T1000 (cell line): ENCODE measurements around the gene GMDS.

ENCODE experiments used
- DNase-seq: peaks from one replicate; lab custom pipeline; 2025; ENCODE audit warnings: mixed read lengths; lab: John Stamatoyannopoulos, UW

Gene GMDS

DNA sequence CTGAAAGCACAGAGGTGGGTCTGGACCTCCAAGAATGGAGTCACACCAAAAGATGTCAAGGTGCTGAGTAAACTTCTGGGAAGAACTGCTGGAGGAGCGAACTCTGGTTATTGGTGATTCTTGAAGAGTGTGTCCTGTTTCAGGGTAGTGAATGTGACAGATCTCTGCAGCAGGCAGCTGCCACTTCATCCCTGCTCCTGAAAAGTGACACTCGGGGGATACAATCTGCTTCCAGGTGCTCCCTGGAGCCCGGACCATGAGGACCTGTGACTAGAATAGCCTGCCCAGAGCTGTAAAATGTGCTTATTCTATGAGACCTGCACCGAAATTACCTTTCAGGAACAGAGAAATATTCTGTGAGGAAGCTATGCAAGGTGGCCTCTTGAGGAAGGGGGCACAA is 444.6 kb downstream of the GMDS start:
- no peak for DNase-seq

- DNase-seq: no peak
These were observed 446.5 kb downstream of the GMDS start for GRCh38 chr6:1798965-1799325.

DNA sequence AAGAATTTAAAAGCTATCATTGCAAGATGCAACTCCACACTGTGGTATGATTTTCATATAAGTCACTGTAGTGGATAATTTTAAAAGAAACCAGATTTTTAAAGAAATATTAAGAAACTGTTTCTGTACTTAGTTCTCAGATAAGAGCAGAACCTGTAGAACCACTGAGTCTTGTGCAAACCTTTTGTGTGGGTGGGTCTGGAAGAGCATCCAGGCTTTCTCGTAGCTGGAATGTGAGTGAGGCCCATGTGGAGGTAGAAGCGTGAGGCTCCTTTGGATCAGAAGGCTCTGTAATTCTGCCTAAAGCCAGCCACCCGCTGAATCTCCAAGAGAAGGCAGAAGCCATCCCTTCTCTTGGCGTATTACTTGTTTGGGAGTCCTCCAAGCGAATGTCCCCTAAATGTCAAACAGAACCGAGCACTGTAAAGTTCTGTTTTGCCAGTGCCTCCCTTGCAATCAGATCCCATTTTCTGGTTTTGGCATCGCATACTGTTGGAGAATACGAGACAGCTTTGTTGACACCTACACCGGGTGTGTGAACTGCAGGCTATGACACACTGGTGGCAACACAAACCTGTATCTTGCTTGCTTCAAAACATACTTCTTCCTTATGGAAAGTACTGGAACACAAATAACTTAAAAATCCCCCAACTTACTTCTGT is 447.0 kb downstream of the GMDS start:
- no peak for DNase-seq

GRCh38 chr6:1797801-1798200 is 447.6 kb downstream of the GMDS start:
- DNase-seq: no peak

- DNase-seq: no peak
These were observed 448.5 kb downstream of the GMDS start for GRCh38 chr6:1796706-1797529.

DNA sequence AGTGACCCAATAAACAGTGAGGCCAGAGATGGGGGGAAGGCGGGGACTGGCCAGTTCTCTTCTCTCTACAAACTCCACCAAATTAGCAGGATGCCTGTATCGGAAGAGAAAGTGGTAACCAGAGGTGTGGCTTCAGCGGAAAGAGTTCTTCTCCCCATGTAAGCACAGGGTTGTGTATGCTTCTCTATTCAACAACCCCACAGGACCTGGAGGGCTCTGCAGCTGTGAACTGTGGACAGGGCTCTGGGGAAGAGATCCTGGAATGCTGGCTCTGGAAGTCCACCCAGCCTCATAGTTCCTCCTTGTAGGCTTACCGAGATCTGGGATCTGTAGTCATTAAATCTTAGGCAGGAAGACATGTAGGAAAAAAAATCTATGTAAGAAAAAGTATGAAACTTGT is 449.5 kb downstream of the GMDS start:
- no peak for DNase-seq

DNA sequence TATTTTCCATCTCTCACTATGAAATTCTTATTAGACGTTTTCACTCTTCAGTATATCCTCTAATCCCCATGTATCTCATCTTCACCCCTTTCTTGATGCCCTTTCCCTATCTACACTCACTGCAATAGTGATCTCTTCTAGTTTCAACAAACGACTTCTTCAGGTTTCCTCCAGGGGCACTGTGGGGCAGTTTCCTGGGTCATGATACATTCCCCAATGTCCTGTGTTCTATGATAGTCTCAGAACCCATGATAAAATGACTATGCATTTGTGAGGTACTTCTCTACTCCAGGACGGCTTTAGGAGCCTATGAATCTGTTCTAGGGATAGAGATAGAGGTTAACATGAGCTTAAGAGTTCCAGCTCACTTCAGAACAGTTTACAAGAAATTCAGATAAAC is 452.4 kb downstream of the GMDS start:
- DNase-seq: no peak

- DNase-seq: no peak
These were observed 454.7 kb downstream of the GMDS start for GRCh38 chr6:1790684-1791083.

- no peak for DNase-seq
These were observed 456.3 kb downstream of the GMDS start for GRCh38 chr6:1789092-1789491.

DNA sequence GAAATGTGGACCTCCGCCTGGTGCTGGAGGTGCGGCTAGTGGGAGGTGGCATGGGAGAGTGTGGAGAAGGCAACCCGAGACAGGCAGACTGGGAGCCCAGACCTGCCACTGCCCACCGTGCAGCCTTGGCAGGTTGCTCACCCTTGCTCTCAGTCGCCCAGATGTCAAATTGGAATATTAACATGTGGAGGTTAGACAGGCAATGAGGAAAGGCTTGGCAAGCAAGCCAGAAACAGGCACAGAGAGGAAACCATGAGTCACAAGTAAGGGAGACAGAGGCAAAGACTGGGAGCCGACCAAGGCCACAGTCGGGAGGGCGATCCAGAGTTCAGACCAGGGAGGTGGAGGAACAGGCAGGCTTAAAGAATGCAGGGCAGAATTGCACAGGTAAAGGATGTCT is 457.5 kb downstream of the GMDS start:
- no peak for DNase-seq

- DNase-seq: no peak
These were observed 458.7 kb downstream of the GMDS start for GRCh38 chr6:1786455-1787453.

DNA sequence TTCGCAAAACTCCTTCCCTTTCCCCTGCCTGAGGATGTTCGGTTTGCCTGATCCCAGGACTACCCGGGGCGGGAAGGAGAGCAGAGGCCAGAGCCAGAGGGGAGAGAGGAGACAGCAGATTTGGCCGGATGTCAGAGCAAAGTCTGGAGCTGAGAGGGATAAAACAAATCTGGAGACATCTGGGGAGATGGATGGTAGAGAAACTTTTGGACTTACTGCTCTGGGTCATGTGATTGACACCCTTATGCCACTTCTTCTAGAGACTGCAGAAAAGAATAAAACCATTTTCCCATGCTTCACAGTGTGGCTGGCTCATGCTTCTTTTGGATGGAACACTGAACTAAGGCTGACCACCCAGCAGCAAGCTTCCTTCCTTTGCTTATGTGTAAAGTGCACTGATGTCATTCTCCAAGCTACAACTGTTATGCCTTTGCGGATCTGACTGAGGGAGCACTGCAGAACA is 461.0 kb downstream of the GMDS start:
- DNase-seq: no peak

DNA sequence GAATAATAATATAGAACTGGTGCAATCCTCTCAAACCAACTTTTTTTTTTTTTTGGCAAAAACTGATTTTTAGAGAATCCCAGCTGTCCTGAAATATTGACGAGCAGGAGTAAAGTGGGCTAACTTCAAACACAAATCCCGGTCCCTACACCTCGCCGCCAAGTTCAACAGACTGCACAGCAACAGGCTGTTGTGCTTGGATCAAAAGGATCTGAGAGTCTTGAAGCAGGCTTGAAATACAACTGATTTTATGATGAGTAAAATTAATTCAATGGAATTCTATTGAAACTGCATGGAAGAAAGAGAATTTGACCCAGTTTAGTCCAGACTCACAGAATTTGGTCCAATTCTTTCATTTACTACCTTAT is 463.6 kb downstream of the GMDS start:
- no peak for DNase-seq

DNA sequence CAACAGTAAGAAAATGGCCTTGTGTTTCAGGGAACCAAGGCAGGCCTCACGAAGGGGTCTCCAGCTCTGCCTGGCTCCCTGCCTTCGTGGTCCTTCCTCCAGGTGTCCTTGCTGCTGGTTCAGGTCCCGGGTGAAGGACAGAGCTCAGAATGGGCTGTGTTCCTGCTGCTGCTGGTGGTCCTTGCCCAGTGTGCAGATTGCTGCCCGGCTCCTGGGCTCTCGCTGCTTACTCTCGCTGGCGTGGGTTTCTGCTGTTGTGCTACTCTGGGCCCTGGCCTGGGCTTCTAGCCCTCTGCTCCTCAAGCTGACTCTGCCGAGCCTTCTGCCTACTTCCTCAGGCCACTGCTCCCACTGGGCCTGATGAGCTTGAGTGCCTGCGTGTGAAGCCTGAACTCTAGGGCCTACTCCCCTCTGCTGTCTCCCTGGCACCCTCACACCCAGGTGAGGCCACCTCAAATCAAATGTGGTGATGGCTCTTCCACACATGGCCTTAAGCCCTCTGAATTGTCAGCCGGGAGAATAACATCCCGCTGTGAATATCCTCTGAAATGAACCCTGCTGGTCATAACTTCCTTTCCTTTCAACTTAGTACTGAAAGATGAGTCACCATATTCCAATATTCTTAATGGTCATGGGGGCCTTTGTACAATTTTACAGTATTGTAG is 464.1 kb downstream of the GMDS start:
- DNase-seq: no peak

- no peak for DNase-seq
These were observed 465.0 kb downstream of the GMDS start for GRCh38 chr6:1780251-1780867.

GRCh38 chr6:1778686-1779235 is 466.6 kb downstream of the GMDS start:
- no peak for DNase-seq

GRCh38 chr6:1777921-1778685 is 467.3 kb downstream of the GMDS start:
- no peak for DNase-seq

GRCh38 chr6:1775441-1775840 is 470.0 kb downstream of the GMDS start:
- no peak for DNase-seq

GRCh38 chr6:1774226-1774915 is 471.0 kb downstream of the GMDS start:
- DNase-seq: no peak

- DNase-seq: no peak
These were observed 471.7 kb downstream of the GMDS start for GRCh38 chr6:1773700-1774099.
